GM12878 (cell line): ENCODE results near the gene FAM156B. TPM values are rescaled to one million over a fixed set of nuclear protein-coding genes. Genes with fewer than 3 reads are reported as not detected.

Experiments
- ATAC-seq: fragments of 200-7000 bp; cut with Tn5 transposase; 3 replicates; pipeline ENCODE4 v1.9.1; 2020; ENCODE audit warnings: mild to moderate bottlenecking, moderate library complexity
- BruUV-seq: library from RNA; stranded (reverse); fragments of 400-500 nt; replicated peaks from 2 replicates; lab custom pipeline; 2021; lab: Mats Ljungman, UMichigan
- CTCF ChIA-PET: fragments of 300-600 bp; sonication (Branson Sonifier 250); formaldehyde crosslinking; extraction: SDS; loops from one replicate; lab custom pipeline; 2021; ENCODE audit warnings: inconsistent platforms; lab: Yijun Ruan, JAX
- POLR2A ChIA-PET: fragments of 350-600 bp; formaldehyde crosslinking; extraction: SDS; loops from one replicate; lab custom pipeline; 2021; ENCODE audit warnings: inconsistent platforms; lab: Charles Lee
- RAD21 ChIA-PET: fragments of 300-600 bp; sonication (Branson Sonifier 250); formaldehyde crosslinking; loops from one replicate; lab custom pipeline; 2023; ENCODE audit warnings: antibody characterized with exemption; ENCODE audit not compliant: unreplicated experiment; lab: Charles Lee
- SMC1A ChIA-PET: fragments of 300-600 bp; sonication (Branson Sonifier 250); formaldehyde crosslinking; loops from one replicate; lab custom pipeline; 2023; ENCODE audit not compliant: unreplicated experiment, uncharacterized antibody; lab: Charles Lee
- DNase-seq: peaks from one replicate; pipeline ENCODE4 v3.0.0-alpha.2; 2011; ENCODE audit warnings: low read depth, low spot score
- FAIRE-seq: peaks from 3 replicates; lab custom pipeline; 2011; peaks lifted over from hg19 to GRCh38; lab: Jason Lieb, UNC
- H2AFZ ChIP-seq: 2 replicates; pipeline ENCODE4 v1.6.0; 2011; ENCODE audit warnings: low read depth, low read length, control low read depth; ENCODE audit not compliant: control insufficient read depth
- H3K27ac ChIP-seq: 2 replicates; pipeline ENCODE4 v1.5.1; 2011; ENCODE audit warnings: control low read depth; ENCODE audit not compliant: control insufficient read depth, insufficient read depth
- H3K27me3 ChIP-seq, 2 experiments: replicated peaks in 1 of 2; 2 replicates each; pipeline versions ENCODE4 v1.6.0 to v1.6.1; 2011; ENCODE audit warnings: low read length in 1 of 2; ENCODE audit not compliant: control insufficient read depth in 2 of 2, insufficient read depth in 2 of 2
- H3K36me3 ChIP-seq, 2 experiments: 2 replicates each; pipeline ENCODE4 v1.5.1; 2011; ENCODE audit warnings: low read length in 1 of 2; ENCODE audit not compliant: control insufficient read depth in 2 of 2, insufficient read depth in 2 of 2
- H3K4me1 ChIP-seq: 2 replicates; pipeline ENCODE4 v1.6.1; 2011; ENCODE audit warnings: mild to moderate bottlenecking, low read length, moderate library complexity, mixed read lengths; ENCODE audit not compliant: control insufficient read depth, insufficient read depth
- H3K4me2 ChIP-seq: 2 replicates; pipeline ENCODE4 v1.6.0; 2011; ENCODE audit warnings: control low read depth; ENCODE audit not compliant: control insufficient read depth, insufficient read depth
- H3K4me3 ChIP-seq: fragments of 200-600 bp; sonication (generic); 2 replicates; pipeline ENCODE4 v1.5.1; 2016
- H3K79me2 ChIP-seq: 2 replicates; pipeline ENCODE4 v1.6.0; 2011; ENCODE audit warnings: low read length; ENCODE audit not compliant: control insufficient read depth, insufficient read depth
- H3K9ac ChIP-seq: 2 replicates; pipeline ENCODE4 v1.8.0; 2011; ENCODE audit warnings: low read length, control low read depth, mixed read lengths; ENCODE audit not compliant: control insufficient read depth, insufficient read depth
- H3K9me3 ChIP-seq: replicated peaks from 3 replicates; pipeline ENCODE4 v1.5.1; 2011; ENCODE audit warnings: mild to moderate bottlenecking, low read length; ENCODE audit not compliant: control insufficient read depth, insufficient read depth
- H4K20me1 ChIP-seq: 2 replicates; pipeline ENCODE4 v1.6.0; 2011; ENCODE audit not compliant: control insufficient read depth, insufficient read depth
- CREB1 ChIP-seq: IDR thresholded peaks from 2 replicates; pipeline ENCODE4 v1.6.1; 2012; ENCODE audit warnings: low read depth, mild to moderate bottlenecking, inconsistent platforms
- GABPA ChIP-seq: IDR thresholded peaks from 2 replicates; pipeline ENCODE4 v1.6.1; 2014; ENCODE audit warnings: antibody characterized with exemption, low read depth, mild to moderate bottlenecking, inconsistent platforms
- JUND ChIP-seq: IDR thresholded peaks from 2 replicates; pipeline ENCODE4 v1.6.1; 2012; ENCODE audit warnings: low read depth, mild to moderate bottlenecking, low read length, improper control_type of control experiment, moderate library complexity
- MLLT1 ChIP-seq: fragments of 450-650 bp; IDR thresholded peaks from 2 replicates; pipeline ENCODE4 v1.6.1; 2016; ENCODE audit warnings: mild to moderate bottlenecking
- NR2C1 ChIP-seq: fragments of 450-650 bp; IDR thresholded peaks from 2 replicates; pipeline ENCODE4 v1.6.1; 2017; ENCODE audit warnings: antibody characterized with exemption, mild to moderate bottlenecking, moderate library complexity
- NR2C2 ChIP-seq: IDR thresholded peaks from 2 replicates; pipeline ENCODE4 v1.6.1; 2011; ENCODE audit warnings: borderline replicate concordance, low read depth; ENCODE audit not compliant: control insufficient read depth, insufficient read length
- NR2F1 ChIP-seq: fragments of 450-650 bp; conservative IDR thresholded peaks from 2 replicates; pipeline ENCODE4 v1.6.1; 2017; ENCODE audit warnings: mild to moderate bottlenecking
- PAX5 ChIP-seq: IDR thresholded peaks from 2 replicates; pipeline ENCODE4 v1.6.1; 2011; ENCODE audit warnings: low read depth, low read length, borderline replicate concordance
- RFX5 ChIP-seq: IDR thresholded peaks from 2 replicates; pipeline ENCODE4 v1.6.1; 2011; ENCODE audit warnings: low read depth, low read length, improper control_type of control experiment
- SRF ChIP-seq, 2 experiments: IDR thresholded peaks; 2 replicates each; pipeline ENCODE4 v1.6.1; 2011; ENCODE audit warnings: low read depth in 2 of 2, low read length in 2 of 2, mild to moderate bottlenecking in 1 of 2, moderate library complexity in 1 of 2
- WGBS: methylation state at CpG from one replicate; pipeline ENCODE4 v1.1.6; 2016; ENCODE audit warnings: low lambda C conversion rate; ENCODE audit not compliant: insufficient replicate concordance, insufficient coverage; ENCODE audit errors: missing lambda C conversion rate; 5-methylcytosine and 5-hydroxymethylcytosine counted together
- in situ Hi-C: fragments of 300-500 bp; cut with MboI; formaldehyde crosslinking; loops from 9 replicates; pipeline ENCODE4 v1.14.3; 2018; ENCODE audit warnings: mixed read lengths
- intact Hi-C: fragments of 100-400 bp; cut with micrococcal nuclease; formaldehyde crosslinking; loops from one replicate; pipeline ENCODE4 v1.14.2; 2022; ENCODE audit not compliant: unreplicated experiment
- polyA plus RNA-seq, 11 experiments: library from polyadenylated mRNA; depleted of rRNA in 4 of 11; unstranded in 6 of 11; stranded (reverse) in 5 of 11; fragments of >200 nt; fragmentation: Nextera tagmentation in 4 of 11; fragmentation: Illumina TruSeq in 1 of 11; extraction: Ambion mirVana in 4 of 11; extraction: Trizol in 1 of 11; gene quantifications; 1 replicate in 1 of 11; 2 replicates in 10 of 11; pipeline versions ENCODE4 v1.2.1 to v1.2.3, GENCODE V29; 2011 to 2016; ENCODE audit warnings: inconsistent platforms in 2 of 11, missing spikeins in 2 of 11, low read depth in 1 of 11
- total RNA-seq, 4 experiments: library from RNA; depleted of rRNA in 3 of 4; stranded (reverse); fragments of >200 nt in 3 of 4; fragmentation: Illumina TruSeq in 1 of 4; extraction: Trizol in 1 of 4; gene quantifications; 2 replicates each; pipeline versions ENCODE4 v1.2.1 to v1.2.3, GENCODE V29; 2013 to 2021

Gene FAM156B
- total and polyA plus RNA-seq, 10 of the 15 experiments (the other 5 are each of a cell fraction or from before 2014, with no cell fraction given): 0.53 to 27.9 (median 16.8) TPM

- ChIA-PET SMC1A (interaction anchor here (1.1 kb wide), 1 partner anchor 10 kb away, joined by 13 read pairs; no protein-coding TSS in a partner anchor), POLR2A (no interaction called here), CTCF (interaction anchor here (1.6 kb wide), 1 partner anchor 11 kb away, joined by 8 read pairs; no protein-coding TSS in a partner anchor), RAD21 (interaction anchor here (1.5 kb wide), 1 partner anchor 11 kb away, joined by 9 read pairs; no protein-coding TSS in a partner anchor)
- intact Hi-C loops: no loop called here
- Histone ChIP-seq H2AFZ (peak overlapping the region; percentile 98), H3K4me3 (peak overlapping the region; percentile 81), H3K9ac (peak overlapping the region; percentile 84), H3K36me3 (no peaks in the 10 kb centered on the region), H3K27me3 (no peaks in the 10 kb centered on the region), H3K9me3 (no peaks in the 10 kb centered on the region), H3K4me2 (peak overlapping the region; percentile 87), H3K4me1 (peaks cover 3% of the 10 kb centered on the region; the same call in 1 of the 2 replicates), H4K20me1 (no peaks in the 10 kb centered on the region), H3K27ac (peak overlapping the region; percentile 96), H3K79me2 (no peaks in the 10 kb centered on the region)
- DNase-seq (no peak), ATAC-seq (peak; percentile 59), FAIRE-seq (no peak)
- TF ChIP-seq NR2F1 (0 out of 2 replicates have a peak, but pooled peaks have one; percentile 4), NR2C1 (no peak), RFX5 (peak; percentile 65; the same call in 1 of the 2 replicates)
- in situ Hi-C loops: no loop called here
- TSS peak; percentile 41 for BruUV-seq
- 18% methylated on average over 27 of the region's 27 CpGs for WGBS
Observed at GRCh38 chrX:52933976-52934703, 37.0 kb downstream of the FAM156B start.

- DNase-seq: peak; percentile 79
- H3K27me3 ChIP-seq: no peaks in the 10 kb centered on the region
- H4K20me1 ChIP-seq: no peaks in the 10 kb centered on the region
- no peaks in the 10 kb centered on the region for H3K36me3 ChIP-seq
- WGBS: under 1% methylated on average over 50 of the region's 61 CpGs
- no peak for FAIRE-seq
- ATAC-seq: peak; percentile 98
- in situ Hi-C loops: no loop called here
- H3K9me3 ChIP-seq: no peaks in the 10 kb centered on the region
- H3K4me1 ChIP-seq: peaks cover 3% of the 10 kb centered on the region; the same call in 1 of the 2 replicates
- peak overlapping the region; percentile 84 for H3K9ac ChIP-seq
- H3K4me2 ChIP-seq: peak overlapping the region; percentile 87
- ChIA-PET SMC1A (interaction anchor here (0.7 to 1.0 kb wide), 3 partner anchors 11 to 55 kb away, joined by 4 to 8 read pairs (median 4); no protein-coding TSS in a partner anchor), RAD21 (interaction anchor here (0.6 to 1.1 kb wide), 3 partner anchors 11 to 15 kb away, joined by 4 to 18 read pairs (median 4); no protein-coding TSS in a partner anchor), CTCF (interaction anchor here (0.7 to 1.1 kb wide), 5 partner anchors 8 to 1448 kb away, joined by 3 to 14 read pairs (median 3); no protein-coding TSS in a partner anchor), POLR2A (interaction anchor here (0.7 kb wide), 1 partner anchor 11 kb away, joined by 3 read pairs; no protein-coding TSS in a partner anchor)
- peak overlapping the region; percentile 81 for H3K4me3 ChIP-seq
- BruUV-seq: no TSS peak
- H3K27ac ChIP-seq: peak overlapping the region; percentile 96
- intact Hi-C loops: no loop called here
- no peaks in the 10 kb centered on the region for H3K79me2 ChIP-seq
- H2AFZ ChIP-seq: peak overlapping the region; percentile 98
- no peak for TF ChIP-seq NR2C2
- peak; percentile 92 for TF ChIP-seq MLLT1
- peak; percentile 86 for TF ChIP-seq CREB1
- peak; percentile 91 for TF ChIP-seq GABPA
- TF ChIP-seq JUND: no peak
- TF ChIP-seq SRF (IDR thresholded peaks at IDR 0.05; ENCODE audit: low read depth in 2 of 2, low read length in 2 of 2): 0 out of 4 replicates have a peak, but pooled peaks of 1 of the 2 experiments have one; percentile 41
- peak; percentile 11; the same call in 1 of the 2 replicates for TF ChIP-seq PAX5
Observed at GRCh38 chrX:52934704-52935469, 37.8 kb downstream of the FAM156B start.
